Thymus (tissue), 11 donors: Measurements from ENCODE around the gene CDC20B. TPM values are rescaled to one million over a fixed set of nuclear protein-coding genes. Genes with fewer than 3 reads are reported as not detected.

Source experiments
- DNase-seq, 9 donors: peaks; one replicate each; pipeline ENCODE4 v3.0.0-alpha.2; 2013; ENCODE audit warnings: low spot score in 9 of 9, low read depth in 6 of 9, missing footprints in 1 of 9
- H3K27ac ChIP-seq, 2 donors: one replicate each; pipeline ENCODE4 v1.5.1; 2013; ENCODE audit warnings: control low read depth in 1 of 2, low read depth in 1 of 2, low read length in 1 of 2, mild to moderate bottlenecking in 1 of 2, moderate library complexity in 1 of 2
- H3K27me3 ChIP-seq, 2 donors: one replicate each; pipeline ENCODE4 v1.5.1; 2013; ENCODE audit warnings: low read length in 1 of 2; ENCODE audit not compliant: control insufficient read depth in 2 of 2, insufficient read depth in 1 of 2
- H3K36me3 ChIP-seq, 2 donors: one replicate each; pipeline ENCODE4 v1.5.1; 2013; ENCODE audit warnings: low read length in 1 of 2, mild to moderate bottlenecking in 1 of 2, moderate library complexity in 1 of 2; ENCODE audit not compliant: control insufficient read depth in 2 of 2, insufficient read depth in 2 of 2
- H3K4me1 ChIP-seq, 2 donors: one replicate each; pipeline ENCODE4 v1.5.1; 2013; ENCODE audit warnings: low read length in 2 of 2; ENCODE audit not compliant: control insufficient read depth in 2 of 2, insufficient read depth in 2 of 2
- H3K4me3 ChIP-seq, 2 donors: one replicate each; pipeline ENCODE4 v1.5.1; 2013; ENCODE audit warnings: low read length in 2 of 2, control low read depth in 1 of 2, mild to moderate bottlenecking in 1 of 2
- H3K9me3 ChIP-seq, 2 donors: one replicate each; pipeline ENCODE4 v1.5.1; 2013; ENCODE audit warnings: low read length in 1 of 2, mild to moderate bottlenecking in 1 of 2; ENCODE audit not compliant: control insufficient read depth in 2 of 2, insufficient read depth in 1 of 2
- WGBS: extraction: QIAGEN DNeasy Blood & Tissue Kit; methylation state at CpG from one replicate; pipeline ENCODE4 v1.1.7; 2013; 5-methylcytosine and 5-hydroxymethylcytosine counted together
- polyA plus RNA-seq: library from polyadenylated mRNA; stranded (reverse); fragments of 200-250 nt; gene quantifications from one replicate; pipeline ENCODE4 v1.2.3, GENCODE V29; 2013
- total RNA-seq: library from RNA; stranded (reverse); fragments of 120-200 nt; gene quantifications from one replicate; pipeline ENCODE4 v1.2.4, GENCODE V29; 2013
- donor health status: healthy.

Gene CDC20B
- total and polyA plus RNA-seq, 2 donors: 0.19 to 0.27 TPM

DNA sequence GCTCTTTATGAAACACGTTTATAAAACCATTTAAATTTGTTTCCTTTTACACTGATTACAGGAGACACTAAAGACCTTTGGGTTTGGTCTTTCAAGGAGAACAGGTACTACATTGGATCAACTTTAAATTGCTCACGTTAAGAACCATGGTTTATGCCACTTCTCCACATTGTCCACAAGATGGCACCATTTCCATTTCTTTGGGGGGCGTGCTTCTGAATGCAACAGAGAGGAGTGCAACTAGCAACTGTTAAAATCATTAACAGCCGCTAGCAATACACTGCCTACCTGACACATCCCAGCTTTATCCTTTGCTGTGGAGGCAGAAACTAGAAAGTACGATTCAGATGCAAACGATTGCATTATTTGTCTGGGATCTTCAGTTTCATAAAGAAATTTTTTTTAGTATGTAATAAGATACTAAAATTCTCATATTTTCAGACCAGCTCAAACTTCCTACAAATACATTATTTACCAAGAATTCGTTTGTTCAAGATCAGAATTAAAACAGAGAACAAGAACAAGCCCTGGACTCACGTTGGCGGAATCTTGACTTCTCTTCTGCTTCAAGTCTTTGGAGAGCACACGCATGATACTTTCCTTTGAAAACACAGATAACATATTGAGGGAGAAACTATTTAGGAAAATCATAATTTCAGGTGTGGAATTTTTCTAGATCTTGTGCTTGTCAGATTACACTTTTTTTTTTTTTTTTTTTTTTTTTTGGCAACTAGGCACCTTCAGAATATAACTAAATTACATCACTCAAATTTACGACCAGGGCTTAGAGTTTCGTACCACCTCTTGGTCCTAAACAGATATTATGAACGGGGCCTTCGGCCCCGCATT is 702 bp downstream of the CDC20B start:
- WGBS: 8% methylated on average over 15 of the region's 15 CpGs
- DNase-seq: peak; percentile 47 to 91 (median 67)
- peaks cover 0 to 4% of the 10 kb centered on the region in 2 donors for H3K9me3 ChIP-seq
- H3K4me3 ChIP-seq: peak overlapping the region; percentile 24 to 49
- H3K4me1 ChIP-seq: peaks cover 3 to 21% of the 10 kb centered on the region in 2 donors
- H3K27me3 ChIP-seq: peaks cover 31 to 80% of the 10 kb centered on the region in 2 donors
- no peaks in the 10 kb centered on the region for H3K36me3 ChIP-seq
- no peak overlapping the region for H3K27ac ChIP-seq

GRCh38 chr5:55171471-55171870 is 1.5 kb downstream of the CDC20B start:
- DNase-seq: no peak
- H3K4me3 ChIP-seq: no peak overlapping the region
- no peak overlapping the region for H3K27ac ChIP-seq
- no peaks in the 10 kb centered on the region for H3K36me3 ChIP-seq
- peaks cover 23 to 76% of the 10 kb centered on the region in 2 donors for H3K27me3 ChIP-seq
- H3K9me3 ChIP-seq: peaks cover 0 to 4% of the 10 kb centered on the region in 2 donors
- WGBS: 56% methylated on average over 2 of the region's 2 CpGs
- peaks cover 3 to 21% of the 10 kb centered on the region in 2 donors for H3K4me1 ChIP-seq

- H3K27me3 ChIP-seq: peaks cover 2 to 35% of the 10 kb centered on the region in 2 donors
- DNase-seq: no peak
- 95% methylated on average over 4 of the region's 4 CpGs for WGBS
Measured at GRCh38 chr5:55162666-55163065, 10.3 kb downstream of the CDC20B start.

GRCh38 chr5:55160493-55161209 is 12.3 kb downstream of the CDC20B start:
- H3K4me3 ChIP-seq: no peak overlapping the region
- H3K9me3 ChIP-seq: no peaks in the 10 kb centered on the region
- H3K4me1 ChIP-seq: no peaks in the 10 kb centered on the region
- 38% methylated on average over 9 of the region's 9 CpGs for WGBS
- no peak overlapping the region for H3K27ac ChIP-seq
- peaks cover 2 to 23% of the 10 kb centered on the region in 2 donors for H3K27me3 ChIP-seq
- H3K36me3 ChIP-seq: no peaks in the 10 kb centered on the region
- no peak for DNase-seq

More at GRCh38 chr5:55162666-55163065, 10.3 kb downstream of the CDC20B start:
- H3K9me3 ChIP-seq: no peaks in the 10 kb centered on the region
- H3K4me3 ChIP-seq: no peak overlapping the region
- H3K4me1 ChIP-seq: no peaks in the 10 kb centered on the region
- H3K27ac ChIP-seq: no peak overlapping the region
- no peaks in the 10 kb centered on the region for H3K36me3 ChIP-seq

DNA sequence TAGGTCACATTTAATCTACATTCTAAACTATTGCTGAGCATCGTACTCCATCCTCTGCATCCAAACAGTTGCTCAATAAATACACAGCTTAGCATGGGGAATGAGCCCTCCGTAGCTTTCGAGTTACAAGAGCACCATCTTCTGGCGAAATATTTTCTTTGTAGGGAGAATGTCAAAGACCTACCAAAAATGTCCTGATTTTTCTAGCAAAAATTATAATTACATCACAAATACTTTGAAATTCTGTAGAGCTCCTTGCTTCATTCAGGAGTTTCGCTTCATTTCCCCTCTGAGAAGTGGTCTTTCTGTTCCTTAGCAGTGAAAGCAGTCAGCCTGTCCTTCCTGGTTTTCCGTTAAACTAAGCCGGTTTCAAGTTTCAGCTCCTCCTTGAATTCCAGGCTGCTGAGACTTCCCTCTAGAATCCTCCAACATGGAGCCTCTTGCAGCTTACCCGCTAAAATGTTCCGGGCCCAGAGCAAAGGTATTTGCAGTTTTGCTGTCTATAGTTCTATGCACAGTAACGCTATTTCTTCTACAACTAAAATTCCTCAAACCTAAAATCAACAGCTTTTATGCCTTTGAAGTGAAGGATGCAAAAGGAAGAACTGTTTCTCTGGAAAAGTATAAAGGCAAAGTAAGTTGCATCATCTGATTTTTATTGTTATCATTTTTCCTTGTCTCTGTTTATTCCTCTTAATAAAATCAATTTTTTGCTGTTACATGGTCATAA is 13.0 kb downstream of the CDC20B start, which contains the start of gene GPX8:
TSS of gene GPX8 (plus strand) at position 409 of the 730 bp plus-strand sequence. CDS start at position 431, 22 bp downstream.
- DNase-seq: peak in 4 of 9 donors; percentile 24 to 65 (median 36)
- peak within 1 kb of the TSS in 1 of 2 donors; percentile 32 for H3K27ac ChIP-seq
- WGBS: 24% methylated on average over 10 of the region's 10 CpGs

GRCh38 chr5:55154873-55155272 is 18.1 kb downstream of the CDC20B start:
- H3K36me3 ChIP-seq: no peaks in the 10 kb centered on the region
- 42% methylated on average over 3 of the region's 3 CpGs for WGBS
- H3K27ac ChIP-seq: no peak overlapping the region
- H3K27me3 ChIP-seq: peaks cover 0 to 12% of the 10 kb centered on the region in 2 donors
- H3K4me3 ChIP-seq: no peak overlapping the region
- DNase-seq: no peak
- no peaks in the 10 kb centered on the region for H3K9me3 ChIP-seq
- H3K4me1 ChIP-seq: no peaks in the 10 kb centered on the region

More for the DNA sequence above, 13.0 kb downstream of the CDC20B start, which contains the start of gene GPX8:
- peaks cover 2 to 21% of the 10 kb centered on the region in 2 donors for H3K27me3 ChIP-seq
- H3K4me3 ChIP-seq: peak within 1 kb of the TSS in 1 of 2 donors; percentile 7
- H3K9me3 ChIP-seq: no peaks in the 10 kb centered on the region
- no peaks in the 10 kb centered on the region for H3K36me3 ChIP-seq
- H3K4me1 ChIP-seq: no peaks in the 10 kb centered on the region

DNA sequence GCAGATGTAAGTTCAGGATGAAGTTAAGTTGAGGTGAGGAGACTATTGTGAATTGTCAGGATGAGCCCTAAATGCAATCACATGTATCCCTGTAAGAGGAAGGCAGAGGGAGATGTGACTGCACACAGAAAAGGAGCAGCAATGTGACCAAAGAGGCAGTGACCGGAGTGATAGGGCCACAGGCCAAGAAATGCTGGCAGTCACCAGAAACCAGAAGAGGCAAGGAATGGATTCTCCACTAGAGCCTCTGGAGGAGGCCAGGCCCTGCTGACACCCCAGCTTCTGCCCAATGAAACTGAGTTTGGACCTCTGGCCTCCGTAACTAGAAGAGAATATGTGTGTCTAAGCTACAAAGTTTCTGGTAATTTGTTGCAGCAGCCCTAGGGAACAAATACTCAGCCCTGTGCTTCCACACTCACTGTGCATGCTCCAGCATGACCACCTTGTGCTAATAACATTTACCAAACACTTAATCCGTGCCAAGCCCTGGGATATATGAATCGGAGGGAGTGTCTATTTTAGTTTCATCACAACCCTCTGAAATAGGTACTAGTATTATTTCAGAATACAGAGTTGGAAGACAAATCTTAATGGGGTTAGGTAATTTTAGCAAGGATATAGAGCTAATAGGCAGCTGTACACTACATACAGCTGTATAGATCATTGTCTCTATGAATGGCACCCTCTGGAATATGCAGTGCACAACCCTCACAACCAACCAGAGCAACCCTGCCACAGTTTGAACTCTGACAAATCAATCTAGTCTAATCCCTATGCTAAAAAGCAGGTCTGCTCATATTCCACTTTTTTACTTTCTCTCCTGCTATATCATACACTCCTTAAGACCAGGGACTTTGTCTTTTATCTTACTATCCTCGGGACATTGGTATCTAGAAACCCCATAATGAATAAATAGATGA is 20.8 kb downstream of the CDC20B start:
- WGBS: 74% methylated on average over 5 of the region's 5 CpGs
- H3K36me3 ChIP-seq: no peaks in the 10 kb centered on the region
- no peak overlapping the region for H3K27ac ChIP-seq
- no peak overlapping the region for H3K4me3 ChIP-seq
- no peak for DNase-seq
- H3K4me1 ChIP-seq: no peaks in the 10 kb centered on the region
- peaks cover 0 to 15% of the 10 kb centered on the region in 2 donors for H3K27me3 ChIP-seq
- no peaks in the 10 kb centered on the region for H3K9me3 ChIP-seq

DNA sequence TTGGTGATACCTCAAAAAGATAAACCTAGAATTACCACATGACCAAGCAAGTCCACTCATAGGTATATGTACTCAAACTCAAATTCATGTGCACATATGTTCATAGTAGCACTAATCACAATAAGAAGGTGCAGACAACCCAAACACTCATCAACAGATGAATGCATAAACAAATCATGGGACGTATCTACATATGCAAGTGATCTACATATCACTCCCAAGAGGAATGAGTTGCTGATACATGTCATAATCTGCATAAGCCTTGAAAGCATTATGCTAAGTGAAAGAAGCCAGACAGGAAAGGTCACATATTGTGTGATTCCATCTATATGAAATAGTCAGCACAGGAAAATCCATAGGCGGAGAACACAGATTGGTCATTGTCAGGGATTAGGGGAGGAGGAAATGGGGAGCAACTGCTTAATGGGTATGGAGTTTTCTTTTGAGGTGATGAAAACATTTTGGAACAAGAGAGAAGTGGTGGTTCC is 23.6 kb downstream of the CDC20B start:
- no peaks in the 10 kb centered on the region for H3K36me3 ChIP-seq
- no peak overlapping the region for H3K4me3 ChIP-seq
- H3K27ac ChIP-seq: no peak overlapping the region
- peaks cover 0 to 2% of the 10 kb centered on the region in 2 donors for H3K4me1 ChIP-seq
- WGBS: 76% methylated on average over 2 of the region's 2 CpGs
- peaks cover 0 to 14% of the 10 kb centered on the region in 2 donors for H3K27me3 ChIP-seq
- H3K9me3 ChIP-seq: no peaks in the 10 kb centered on the region
- DNase-seq: no peak
